Measurements from ENCODE around the gene IFI27L2.

DNA sequence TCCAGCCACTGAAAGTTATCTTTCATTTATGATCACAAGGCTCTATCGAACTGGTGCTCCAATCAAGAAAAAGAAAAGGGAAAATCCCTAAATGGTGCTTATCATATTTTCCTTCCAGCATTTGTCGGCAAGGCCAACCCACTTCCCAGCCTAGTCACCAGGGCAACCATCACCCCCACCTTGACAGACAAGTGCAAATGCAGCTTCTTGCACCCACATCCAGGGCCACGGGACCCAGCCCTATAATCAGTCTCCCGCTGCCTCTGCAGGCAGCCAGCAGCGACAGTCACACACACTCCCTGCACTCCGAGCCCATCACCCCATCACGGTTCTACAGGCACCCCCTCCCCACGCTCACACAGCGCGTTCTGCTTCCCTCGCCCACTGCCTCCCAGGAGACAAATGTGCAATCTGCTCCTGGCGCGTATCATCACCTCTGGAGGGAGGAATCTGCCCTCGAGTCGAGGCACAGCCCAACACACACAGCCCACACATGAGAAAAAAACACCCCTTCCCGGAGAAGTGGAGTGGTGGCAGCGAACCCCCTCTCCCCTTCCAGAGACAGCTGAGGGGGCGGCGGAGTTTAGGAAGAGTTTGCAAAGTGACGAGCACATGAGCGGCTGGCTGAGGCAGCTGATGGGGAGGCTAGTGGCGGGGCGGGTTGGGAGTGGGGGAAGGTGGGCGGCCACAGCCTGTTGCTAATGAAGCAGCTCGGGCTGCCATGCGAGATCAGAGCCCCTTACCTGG lies 35.5 kb upstream of the IFI27L2 start:
- no peak for TF ChIP-seq POLR2A (IDR thresholded peaks at IDR 0.05)
- TF ChIP-seq, protein P1, sequence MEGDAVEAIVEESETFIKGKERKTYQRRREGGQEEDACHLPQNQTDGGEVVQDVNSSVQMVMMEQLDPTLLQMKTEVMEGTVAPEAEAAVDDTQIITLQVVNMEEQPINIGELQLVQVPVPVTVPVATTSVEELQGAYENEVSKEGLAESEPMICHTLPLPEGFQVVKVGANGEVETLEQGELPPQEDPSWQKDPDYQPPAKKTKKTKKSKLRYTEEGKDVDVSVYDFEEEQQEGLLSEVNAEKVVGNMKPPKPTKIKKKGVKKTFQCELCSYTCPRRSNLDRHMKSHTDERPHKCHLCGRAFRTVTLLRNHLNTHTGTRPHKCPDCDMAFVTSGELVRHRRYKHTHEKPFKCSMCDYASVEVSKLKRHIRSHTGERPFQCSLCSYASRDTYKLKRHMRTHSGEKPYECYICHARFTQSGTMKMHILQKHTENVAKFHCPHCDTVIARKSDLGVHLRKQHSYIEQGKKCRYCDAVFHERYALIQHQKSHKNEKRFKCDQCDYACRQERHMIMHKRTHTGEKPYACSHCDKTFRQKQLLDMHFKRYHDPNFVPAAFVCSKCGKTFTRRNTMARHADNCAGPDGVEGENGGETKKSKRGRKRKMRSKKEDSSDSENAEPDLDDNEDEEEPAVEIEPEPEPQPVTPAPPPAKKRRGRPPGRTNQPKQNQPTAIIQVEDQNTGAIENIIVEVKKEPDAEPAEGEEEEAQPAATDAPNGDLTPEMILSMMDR (IDR thresholded peaks at IDR 0.05): no peak
- no peak for TF ChIP-seq POLR2AphosphoS5 (IDR thresholded peaks at IDR 0.05; ENCODE audit: insufficient read depth in 1 of 2, low read depth in 1 of 2)

Data from vagina (tissue), 2 donors.